ENCODE measurements around the gene FNBP1. TPM values are rescaled to one million over a fixed set of nuclear protein-coding genes. Genes with fewer than 3 reads are reported as not detected.

FNBP1 gene
- total RNA-seq = 23.7 TPM
- 10 to 100 TPM; 15.0 to 28.4 (median 18.1) TPM for polyA plus RNA-seq (ENCODE audit: insufficient read depth in 1 of 8, insufficient read length in 8 of 8, low replicate concordance in 1 of 8)
- long read RNA-seq, donor 1 = 0 reads
- long read RNA-seq, donor 2 = 0 reads
- long read RNA-seq, donor 3, partial matches to known transcripts = 9 of 15 reads
- long read RNA-seq, donor 3, other reads (novel, unspliced or antisense) = 6 of 15 reads
- long read RNA-seq, donor 4 = 0 reads
- long read RNA-seq, donor 5, full-length matches to known transcripts = 1 of 23 reads
- long read RNA-seq, donor 5, partial matches to known transcripts = 22 of 23 reads
- long read RNA-seq, donor 5, other reads (novel, unspliced or antisense) = 0 of 23 reads
- long read RNA-seq, donor 6, partial matches to known transcripts = 8 of 8 reads
- long read RNA-seq, donor 6, other reads (novel, unspliced or antisense) = 0 of 8 reads
- long read RNA-seq, donor 7, full-length matches to known transcripts = 1 of 1 reads
- long read RNA-seq, donor 7, partial matches to known transcripts = 0 of 1 reads
- long read RNA-seq, donor 7, other reads (novel, unspliced or antisense) = 0 of 1 reads
- long read RNA-seq, donor 8 = 0 reads
- long read RNA-seq, donor 9, full-length matches to known transcripts = 1 of 6 reads
- long read RNA-seq, donor 9, partial matches to known transcripts = 5 of 6 reads
- long read RNA-seq, donor 9, other reads (novel, unspliced or antisense) = 0 of 6 reads
- long read RNA-seq, donor 10, partial matches to known transcripts = 18 of 18 reads
- long read RNA-seq, donor 10, other reads (novel, unspliced or antisense) = 0 of 18 reads
- long read RNA-seq, donor 11, full-length matches to known transcripts = 2 of 2 reads
- long read RNA-seq, donor 11, partial matches to known transcripts = 0 of 2 reads
- long read RNA-seq, donor 11, other reads (novel, unspliced or antisense) = 0 of 2 reads

DNA sequence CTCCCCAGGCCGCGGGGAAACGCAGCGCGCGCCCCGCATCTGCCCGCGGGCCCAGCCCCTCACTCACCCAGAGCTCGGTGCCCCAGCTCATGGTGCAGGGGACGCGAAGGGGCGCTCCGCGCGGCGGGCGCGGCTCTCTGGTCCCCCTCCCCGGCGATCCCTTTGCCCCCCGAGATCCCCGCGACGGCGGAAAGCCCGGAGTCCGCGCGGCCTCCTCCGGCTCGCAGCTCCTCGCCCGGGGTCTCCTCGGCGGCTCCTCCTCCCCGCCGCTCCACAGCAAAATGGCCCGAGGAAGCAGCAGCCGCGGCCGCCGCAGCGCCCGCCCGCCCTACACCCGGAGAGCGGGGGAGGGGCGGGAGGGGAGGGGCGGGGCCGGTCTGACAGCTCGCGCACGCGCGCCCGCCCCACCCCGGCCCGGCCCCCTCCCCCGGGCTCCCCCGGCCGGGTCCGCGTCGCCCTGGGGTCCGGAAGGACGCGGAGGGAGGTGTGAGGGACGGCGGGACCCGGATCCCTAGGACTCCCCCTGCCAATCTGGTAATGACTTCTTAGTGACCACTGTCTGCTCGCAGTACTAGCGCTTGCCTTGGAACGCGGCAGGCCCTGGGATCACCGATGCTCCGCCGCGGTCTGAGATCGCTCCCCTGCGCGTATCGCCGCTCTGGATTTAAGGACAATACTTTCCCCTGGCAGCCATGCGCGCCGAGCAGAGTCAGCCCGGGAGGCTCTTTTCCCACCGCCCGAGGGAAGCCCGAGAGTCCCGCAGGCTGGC is at the start of gene FNBP1:
FNBP1 (minus strand) TSS at position 305 of the 769 bp plus-strand sequence; CDS start at position 91, 214 bp downstream.
- WGBS (ENCODE audit: insufficient coverage) = under 1% methylated on average over 59 of the region's 92 CpGs
- peak; percentile 93 for DNase-seq
- peaks cover 19% of the 10 kb centered on the region for H3K4me1 ChIP-seq (ENCODE audit: control insufficient read depth, insufficient read depth, low read length)

DNA sequence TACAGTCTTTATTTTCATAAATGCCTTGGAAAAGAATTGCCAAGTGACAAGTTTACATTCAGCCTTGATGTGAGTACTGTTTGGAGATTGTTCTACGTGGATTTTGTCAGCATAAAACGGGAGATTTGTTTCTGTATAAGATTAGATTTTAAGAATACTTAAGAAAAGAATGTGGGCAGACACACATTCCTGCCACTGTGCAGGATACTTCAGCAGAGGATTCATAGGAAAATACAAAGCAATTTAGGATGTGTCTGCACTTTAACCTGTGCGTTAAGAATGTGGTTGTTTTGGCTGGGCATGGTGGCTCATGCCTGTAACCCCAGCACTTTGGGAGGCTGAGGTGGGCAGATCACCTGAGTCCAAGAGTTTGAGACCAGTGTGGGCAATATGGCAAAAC is 47.9 kb upstream of the FNBP1 start:
- Histone ChIP-seq H3K27ac (ENCODE audit: low read length) (no peak overlapping the region), H3K27me3 (ENCODE audit: control insufficient read depth, insufficient read depth, low read length) (no peaks in the 10 kb centered on the region), H3K9me3 (replicated peaks; ENCODE audit: control insufficient read depth, low read depth, low read length) (no peaks in the 10 kb centered on the region), H3K4me1 (ENCODE audit: control insufficient read depth, insufficient read depth, low read length) (peaks cover 2% of the 10 kb centered on the region), H3K4me3 (ENCODE audit: low read length) (no peak overlapping the region), H3K36me3 (ENCODE audit: control insufficient read depth, insufficient read depth, low read length) (peaks cover 57% of the 10 kb centered on the region)
- no peak for DNase-seq
- 88% methylated on average over 3 of the region's 3 CpGs for WGBS (ENCODE audit: insufficient coverage)

More for the DNA sequence above, at the start of gene FNBP1:
- Histone ChIP-seq H3K9me3 (replicated peaks; ENCODE audit: control insufficient read depth, low read depth, low read length) (no peaks in the 10 kb centered on the region), H3K36me3 (ENCODE audit: control insufficient read depth, insufficient read depth, low read length) (no peaks in the 10 kb centered on the region), H3K27ac (ENCODE audit: low read length) (peak within 1 kb of the TSS; percentile 84), H3K27me3 (ENCODE audit: control insufficient read depth, insufficient read depth, low read length) (peaks cover 5% of the 10 kb centered on the region), H3K4me3 (ENCODE audit: low read length) (peak within 1 kb of the TSS; percentile 70)

DNA sequence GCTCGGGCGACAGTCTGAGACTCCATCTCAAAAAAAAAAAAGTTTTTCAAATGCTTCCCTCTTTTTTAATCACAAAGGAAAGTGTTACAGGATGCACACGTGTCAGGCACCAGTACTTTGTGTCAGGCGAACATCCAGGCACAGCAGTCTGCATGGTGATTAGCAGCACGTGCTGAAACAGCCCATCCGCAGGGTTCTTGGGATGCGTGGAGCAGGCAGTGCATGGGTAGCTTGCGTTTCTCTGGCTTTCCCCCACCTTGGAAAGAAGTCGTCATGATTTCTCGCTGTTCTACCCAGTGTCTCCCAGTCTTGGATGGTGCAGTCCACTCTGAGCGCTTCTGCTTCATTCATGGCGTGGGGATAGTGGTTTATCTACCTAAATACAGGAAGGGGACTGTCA is 46.2 kb upstream of the FNBP1 start:
- Histone ChIP-seq H3K27ac (ENCODE audit: low read length) (no peak overlapping the region), H3K9me3 (replicated peaks; ENCODE audit: control insufficient read depth, low read depth, low read length) (no peaks in the 10 kb centered on the region), H3K4me1 (ENCODE audit: control insufficient read depth, insufficient read depth, low read length) (peaks cover 2% of the 10 kb centered on the region), H3K27me3 (ENCODE audit: control insufficient read depth, insufficient read depth, low read length) (no peaks in the 10 kb centered on the region), H3K36me3 (ENCODE audit: control insufficient read depth, insufficient read depth, low read length) (peaks cover 53% of the 10 kb centered on the region), H3K4me3 (ENCODE audit: low read length) (no peak overlapping the region)
- 94% methylated on average over 6 of the region's 12 CpGs for WGBS (ENCODE audit: insufficient coverage)
- DNase-seq = no peak

DNA sequence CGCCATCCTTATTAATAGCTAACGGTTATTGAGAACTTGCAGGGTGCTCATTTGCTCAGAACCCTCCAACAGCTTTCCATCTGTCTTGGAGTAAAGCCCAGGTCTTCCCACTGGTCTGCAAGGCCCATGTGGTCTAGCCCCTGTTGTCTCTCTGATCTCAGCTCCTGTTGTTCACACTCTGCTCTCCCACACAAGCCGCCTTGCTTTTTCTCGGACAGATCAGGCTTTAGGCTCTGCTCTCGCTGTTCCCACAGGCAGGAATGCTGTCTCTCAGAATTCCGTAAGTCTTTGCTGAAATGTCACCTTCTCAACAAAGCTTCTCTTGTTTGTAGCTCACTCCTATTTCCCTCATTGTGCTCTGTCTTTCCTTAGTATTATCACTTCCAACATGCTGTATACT is 45.1 kb upstream of the FNBP1 start:
- Histone ChIP-seq H3K9me3 (replicated peaks; ENCODE audit: control insufficient read depth, low read depth, low read length) (no peaks in the 10 kb centered on the region), H3K27ac (ENCODE audit: low read length) (no peak overlapping the region), H3K4me3 (ENCODE audit: low read length) (no peak overlapping the region), H3K36me3 (ENCODE audit: control insufficient read depth, insufficient read depth, low read length) (peaks cover 53% of the 10 kb centered on the region), H3K27me3 (ENCODE audit: control insufficient read depth, insufficient read depth, low read length) (no peaks in the 10 kb centered on the region), H3K4me1 (ENCODE audit: control insufficient read depth, insufficient read depth, low read length) (no peaks in the 10 kb centered on the region)
- no peak for DNase-seq
- 80% methylated on average over 6 of the region's 6 CpGs for WGBS (ENCODE audit: insufficient coverage)

DNA sequence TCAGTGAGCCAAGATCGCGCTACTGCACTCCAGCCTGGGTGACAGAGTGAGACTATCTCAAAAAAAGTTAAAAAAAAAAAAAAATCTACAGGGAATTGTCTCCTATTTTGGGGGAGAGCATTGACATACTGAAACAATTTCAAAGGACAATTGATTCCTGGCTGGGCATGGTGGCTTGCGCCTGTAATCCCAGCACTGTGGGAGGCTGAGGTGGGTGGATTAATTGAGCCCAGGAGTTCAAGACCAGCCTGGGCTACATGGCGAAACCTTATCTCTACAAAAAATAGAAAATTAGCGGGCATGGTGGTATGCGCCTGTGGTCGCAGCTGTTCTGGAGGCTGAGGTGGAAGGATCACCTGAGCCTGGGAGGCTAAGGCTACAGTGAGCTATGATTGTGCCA is 41.3 kb upstream of the FNBP1 start:
- Histone ChIP-seq H3K4me3 (ENCODE audit: low read length) (no peak overlapping the region), H3K9me3 (replicated peaks; ENCODE audit: control insufficient read depth, low read depth, low read length) (no peaks in the 10 kb centered on the region), H3K27ac (ENCODE audit: low read length) (no peak overlapping the region), H3K36me3 (ENCODE audit: control insufficient read depth, insufficient read depth, low read length) (peaks cover 45% of the 10 kb centered on the region), H3K27me3 (ENCODE audit: control insufficient read depth, insufficient read depth, low read length) (no peaks in the 10 kb centered on the region), H3K4me1 (ENCODE audit: control insufficient read depth, insufficient read depth, low read length) (no peaks in the 10 kb centered on the region)
- DNase-seq = no peak
- 100% methylated on average over 1 of the region's 7 CpGs for WGBS (ENCODE audit: insufficient coverage)

DNA sequence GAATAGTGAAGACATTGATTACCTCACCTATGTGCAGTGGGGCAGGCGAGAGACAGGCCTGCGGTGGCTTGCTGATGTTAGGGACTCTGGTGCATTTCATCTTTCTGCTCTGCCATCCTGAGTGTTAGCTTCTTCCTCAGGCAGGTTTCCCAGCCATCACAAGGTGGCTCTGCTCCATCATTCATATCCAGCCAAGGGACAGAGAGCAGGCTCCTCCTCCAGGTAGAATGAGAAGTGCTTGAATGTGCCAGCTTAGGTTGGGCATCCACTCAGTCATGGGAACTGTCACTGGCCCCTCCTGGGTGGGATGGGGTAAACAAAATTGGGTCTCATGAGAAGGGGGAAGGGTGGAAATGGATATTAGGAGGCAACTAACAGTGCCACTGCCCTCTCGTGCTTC is 35.6 kb upstream of the FNBP1 start:
- Histone ChIP-seq H3K4me3 (ENCODE audit: low read length) (no peak overlapping the region), H3K27me3 (ENCODE audit: control insufficient read depth, insufficient read depth, low read length) (no peaks in the 10 kb centered on the region), H3K36me3 (ENCODE audit: control insufficient read depth, insufficient read depth, low read length) (peaks cover 47% of the 10 kb centered on the region), H3K27ac (ENCODE audit: low read length) (no peak overlapping the region), H3K9me3 (replicated peaks; ENCODE audit: control insufficient read depth, low read depth, low read length) (no peaks in the 10 kb centered on the region), H3K4me1 (ENCODE audit: control insufficient read depth, insufficient read depth, low read length) (no peaks in the 10 kb centered on the region)
- DNase-seq = no peak
- WGBS (ENCODE audit: insufficient coverage) = 79% methylated on average over 2 of the region's 3 CpGs

DNA sequence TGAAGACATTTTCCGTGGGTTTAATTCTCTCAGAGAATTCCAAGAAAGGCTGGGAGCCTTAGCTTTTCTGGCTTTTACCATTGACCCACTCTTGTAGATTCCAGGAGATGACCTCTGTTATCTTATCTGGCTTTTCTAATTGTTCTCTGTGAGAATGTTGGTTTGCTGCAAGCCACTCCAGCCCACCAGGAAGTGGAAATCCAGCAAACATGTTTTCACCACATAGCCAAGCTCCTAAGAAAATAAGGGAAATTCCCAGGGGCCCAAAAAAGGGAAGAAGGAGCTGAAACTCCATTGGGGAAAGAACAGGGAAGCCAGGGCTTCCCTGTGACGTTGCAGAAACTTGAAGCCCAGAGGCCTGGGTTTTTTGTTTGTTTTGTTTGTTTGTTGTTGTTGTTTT is 30.4 kb upstream of the FNBP1 start:
- H3K9me3 ChIP-seq (replicated peaks; ENCODE audit: control insufficient read depth, low read depth, low read length) = no peaks in the 10 kb centered on the region

DNA sequence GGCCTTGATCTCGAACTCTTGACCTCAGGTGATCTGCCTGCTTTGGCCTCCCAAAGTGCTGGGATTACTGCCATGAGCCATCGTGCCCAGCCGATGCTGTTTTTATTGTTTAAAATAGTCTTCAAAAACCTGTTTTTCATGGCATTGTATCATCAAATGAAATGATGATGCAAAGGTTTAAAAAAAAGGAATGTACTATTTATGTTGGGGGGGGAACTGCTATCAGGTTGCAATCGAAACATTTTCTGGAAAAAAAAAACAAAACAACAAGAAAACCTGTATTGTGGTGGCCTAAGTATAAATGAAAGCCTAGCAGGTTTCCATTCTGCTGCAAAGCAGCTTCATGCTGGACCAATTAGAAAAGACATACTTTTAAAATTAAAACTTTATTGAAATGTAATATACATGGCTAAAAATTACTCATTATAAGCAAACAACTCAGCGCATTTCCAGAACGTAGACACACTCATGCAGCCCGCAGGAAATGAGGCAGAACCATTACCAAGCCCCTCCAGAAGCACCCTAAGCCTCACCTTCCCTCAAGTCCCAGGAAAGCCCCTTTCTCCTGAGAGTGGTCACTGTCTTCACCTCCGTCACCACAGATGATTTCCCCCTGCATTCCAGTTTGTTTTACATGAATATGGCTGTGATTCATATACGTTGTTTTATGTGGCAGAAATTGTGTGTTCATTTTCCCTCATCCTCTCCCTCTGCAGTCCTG is 29.7 kb upstream of the FNBP1 start:
- no peak for DNase-seq
- peak overlapping the region; percentile 42 for H3K27ac ChIP-seq (ENCODE audit: low read length)

More for the DNA sequence above, 30.4 kb upstream of the FNBP1 start:
- Histone ChIP-seq H3K4me3 (ENCODE audit: low read length) (no peak overlapping the region), H3K27ac (ENCODE audit: low read length) (peak overlapping the region; percentile 42), H3K4me1 (ENCODE audit: control insufficient read depth, insufficient read depth, low read length) (no peaks in the 10 kb centered on the region), H3K36me3 (ENCODE audit: control insufficient read depth, insufficient read depth, low read length) (peaks cover 19% of the 10 kb centered on the region), H3K27me3 (ENCODE audit: control insufficient read depth, insufficient read depth, low read length) (no peaks in the 10 kb centered on the region)
- peak; percentile 44 for DNase-seq
- WGBS (ENCODE audit: insufficient coverage) = 20% methylated on average over 1 of the region's 2 CpGs

DNA sequence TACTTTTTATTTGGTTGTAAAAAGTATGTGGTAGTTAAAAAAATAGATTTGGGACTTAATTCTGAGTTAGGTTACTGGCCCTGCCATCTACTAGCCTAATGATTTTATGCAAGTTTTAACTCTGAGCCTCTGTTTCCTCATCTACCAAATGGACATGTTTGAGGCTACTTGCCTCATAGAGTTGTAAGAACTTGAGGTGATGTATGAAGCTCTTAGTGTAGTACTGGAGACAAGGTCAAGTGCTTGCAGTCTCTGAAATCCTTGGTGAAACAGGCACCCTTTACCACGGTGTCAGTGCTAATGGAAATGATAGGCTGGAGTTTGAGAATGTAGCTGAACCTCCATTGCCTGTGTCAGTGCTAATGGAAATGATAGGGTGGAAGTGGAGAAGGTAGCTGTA is 26.1 kb upstream of the FNBP1 start:
- H3K4me3 ChIP-seq (ENCODE audit: low read length) = no peak overlapping the region
- H3K9me3 ChIP-seq (replicated peaks; ENCODE audit: control insufficient read depth, low read depth, low read length) = no peaks in the 10 kb centered on the region
- WGBS (ENCODE audit: insufficient coverage) = 60% methylated on average over 1 of the region's 1 CpG
- no peaks in the 10 kb centered on the region for H3K4me1 ChIP-seq (ENCODE audit: control insufficient read depth, insufficient read depth, low read length)
- DNase-seq = no peak
- no peak overlapping the region for H3K27ac ChIP-seq (ENCODE audit: low read length)
- H3K36me3 ChIP-seq (ENCODE audit: control insufficient read depth, insufficient read depth, low read length) = peaks cover 5% of the 10 kb centered on the region
- H3K27me3 ChIP-seq (ENCODE audit: control insufficient read depth, insufficient read depth, low read length) = no peaks in the 10 kb centered on the region

More for the DNA sequence above, 29.7 kb upstream of the FNBP1 start:
- no peaks in the 10 kb centered on the region for H3K4me1 ChIP-seq (ENCODE audit: control insufficient read depth, insufficient read depth, low read length)
- no peaks in the 10 kb centered on the region for H3K9me3 ChIP-seq (replicated peaks; ENCODE audit: control insufficient read depth, low read depth, low read length)
- peaks cover 18% of the 10 kb centered on the region for H3K36me3 ChIP-seq (ENCODE audit: control insufficient read depth, insufficient read depth, low read length)
- 67% methylated on average over 3 of the region's 9 CpGs for WGBS (ENCODE audit: insufficient coverage)
- H3K27me3 ChIP-seq (ENCODE audit: control insufficient read depth, insufficient read depth, low read length) = no peaks in the 10 kb centered on the region
- no peak overlapping the region for H3K4me3 ChIP-seq (ENCODE audit: low read length)
